ENCODE measurements around the gene QSOX2.

QSOX2 gene

GRCh38 chr9:136264441-136265405, 19.1 kb upstream of the QSOX2 start:
- H3K4me3 ChIP-seq, result no peak overlapping the region
- H3K27ac ChIP-seq, result no peak overlapping the region
- no peaks in the 10 kb centered on the region for H3K36me3 ChIP-seq
- no peaks in the 10 kb centered on the region for H3K9me3 ChIP-seq
- intact Hi-C loops (cut with DNase I; ENCODE audit: low total_unique reads), result no loop called here
- no peak for DNase-seq
- peaks cover 0 to 49% of the 10 kb centered on the region in 2 donors for H3K27me3 ChIP-seq
- TF ChIP-seq, protein P1, sequence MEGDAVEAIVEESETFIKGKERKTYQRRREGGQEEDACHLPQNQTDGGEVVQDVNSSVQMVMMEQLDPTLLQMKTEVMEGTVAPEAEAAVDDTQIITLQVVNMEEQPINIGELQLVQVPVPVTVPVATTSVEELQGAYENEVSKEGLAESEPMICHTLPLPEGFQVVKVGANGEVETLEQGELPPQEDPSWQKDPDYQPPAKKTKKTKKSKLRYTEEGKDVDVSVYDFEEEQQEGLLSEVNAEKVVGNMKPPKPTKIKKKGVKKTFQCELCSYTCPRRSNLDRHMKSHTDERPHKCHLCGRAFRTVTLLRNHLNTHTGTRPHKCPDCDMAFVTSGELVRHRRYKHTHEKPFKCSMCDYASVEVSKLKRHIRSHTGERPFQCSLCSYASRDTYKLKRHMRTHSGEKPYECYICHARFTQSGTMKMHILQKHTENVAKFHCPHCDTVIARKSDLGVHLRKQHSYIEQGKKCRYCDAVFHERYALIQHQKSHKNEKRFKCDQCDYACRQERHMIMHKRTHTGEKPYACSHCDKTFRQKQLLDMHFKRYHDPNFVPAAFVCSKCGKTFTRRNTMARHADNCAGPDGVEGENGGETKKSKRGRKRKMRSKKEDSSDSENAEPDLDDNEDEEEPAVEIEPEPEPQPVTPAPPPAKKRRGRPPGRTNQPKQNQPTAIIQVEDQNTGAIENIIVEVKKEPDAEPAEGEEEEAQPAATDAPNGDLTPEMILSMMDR (IDR thresholded peaks at IDR 0.05), result no peak
- H3K4me1 ChIP-seq, result peaks cover 0 to 10% (median 8%) of the 10 kb centered on the region in 4 donors

- H3K9me3 ChIP-seq, result no peaks in the 10 kb centered on the region
- DNase-seq, result no peak
- H3K4me1 ChIP-seq, result peaks cover 0 to 10% (median 8%) of the 10 kb centered on the region in 4 donors
- H3K4me3 ChIP-seq, result no peak overlapping the region
- peaks cover 0 to 48% of the 10 kb centered on the region in 2 donors for H3K27me3 ChIP-seq
- no peaks in the 10 kb centered on the region for H3K36me3 ChIP-seq
- H3K27ac ChIP-seq, result no peak overlapping the region
- TF ChIP-seq, protein P1 (IDR thresholded peaks at IDR 0.05), result no peak
- intact Hi-C loops (cut with DNase I; ENCODE audit: low total_unique reads), result no loop called here
These were observed 18.4 kb upstream of the QSOX2 start for GRCh38 chr9:136264031-136264430.

DNA sequence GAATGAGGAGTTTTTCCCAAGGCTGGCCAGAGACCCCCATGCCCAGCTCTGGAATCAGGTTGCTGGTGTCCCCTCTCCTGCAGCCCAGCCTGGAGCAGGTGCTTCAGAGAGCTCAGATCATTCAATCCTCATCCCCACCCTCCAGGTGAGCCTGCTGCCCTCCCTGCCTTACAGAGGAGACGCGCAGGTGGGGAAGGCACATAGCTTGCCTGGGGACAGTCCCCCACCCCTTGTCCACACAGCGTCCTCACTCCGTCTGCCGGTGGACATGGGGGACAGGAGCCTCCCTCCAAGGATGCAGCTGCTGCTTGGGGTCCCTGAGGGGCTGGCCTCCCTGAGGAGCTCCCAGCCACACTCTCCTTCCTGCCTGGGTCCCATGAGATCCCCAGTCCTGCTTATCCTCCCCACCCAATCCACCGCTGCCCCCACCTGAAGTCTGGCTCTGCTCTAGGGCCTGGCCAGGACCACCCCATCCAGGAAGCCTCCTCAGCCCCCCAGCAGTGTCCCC, 17.1 kb upstream of the QSOX2 start:
- H3K4me1 ChIP-seq, result peaks cover 0 to 7% (median 6%) of the 10 kb centered on the region in 4 donors
- H3K27me3 ChIP-seq, result peaks cover 0 to 42% of the 10 kb centered on the region in 2 donors
- TF ChIP-seq, protein P1 (IDR thresholded peaks at IDR 0.05), result no peak
- H3K27ac ChIP-seq, result no peak overlapping the region
- no peaks in the 10 kb centered on the region for H3K36me3 ChIP-seq
- H3K4me3 ChIP-seq, result no peak overlapping the region
- H3K9me3 ChIP-seq, result no peaks in the 10 kb centered on the region
- DNase-seq, result no peak
- intact Hi-C loops (cut with DNase I; ENCODE audit: low total_unique reads), result no loop called here

DNA sequence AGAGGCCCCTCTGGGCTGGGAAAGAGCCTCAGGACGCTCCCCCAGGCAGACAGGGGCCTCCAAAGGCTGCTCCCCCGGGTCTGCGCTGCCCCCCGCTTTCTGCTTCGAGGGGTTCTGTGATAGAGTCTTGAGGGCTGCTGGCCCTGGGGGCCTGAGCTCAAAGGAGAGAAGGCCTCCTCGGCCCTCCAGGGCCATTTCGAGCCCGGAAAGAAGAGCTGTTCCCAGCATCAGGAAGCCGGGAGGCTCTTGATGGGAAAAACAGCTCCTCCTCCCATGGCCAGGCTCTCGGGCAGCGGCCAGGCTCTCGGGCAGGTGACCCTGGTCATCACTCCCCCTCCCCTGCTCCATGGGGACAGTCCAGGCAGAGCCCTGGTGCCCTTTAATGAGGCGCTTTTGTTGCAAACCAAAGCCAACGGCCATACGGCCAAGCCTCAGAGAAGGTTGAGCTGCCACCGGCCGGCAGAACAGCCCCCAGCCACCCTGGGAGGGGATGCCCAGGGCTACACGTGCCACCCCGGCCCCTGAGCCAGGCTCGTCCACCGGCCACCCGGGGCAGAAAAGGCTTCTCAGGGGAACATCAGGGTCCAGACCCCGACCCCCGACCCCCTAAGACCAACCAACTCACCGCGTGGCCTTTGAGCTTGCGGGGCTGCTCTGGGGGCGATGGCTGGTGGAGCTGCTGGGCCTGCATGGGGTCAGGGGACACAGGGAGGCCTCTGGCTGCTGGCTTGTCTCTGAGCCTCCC, 16.2 kb upstream of the QSOX2 start:
- Histone ChIP-seq H3K4me3 (no peak overlapping the region), H3K36me3 (no peaks in the 10 kb centered on the region), H3K4me1 (no peaks in the 10 kb centered on the region), H3K27ac (no peak overlapping the region), H3K27me3 (peaks cover 0 to 45% of the 10 kb centered on the region in 2 donors), H3K9me3 (no peaks in the 10 kb centered on the region)
- intact Hi-C loops (cut with DNase I; ENCODE audit: low total_unique reads), result no loop called here
- TF ChIP-seq, protein P1 (IDR thresholded peaks at IDR 0.05), result no peak
- no peak for DNase-seq

- intact Hi-C loops (cut with DNase I; ENCODE audit: low total_unique reads), result no loop called here
- H3K4me1 ChIP-seq, result no peaks in the 10 kb centered on the region
- peaks cover 0 to 54% of the 10 kb centered on the region in 2 donors for H3K27me3 ChIP-seq
- no peak for DNase-seq
- no peak overlapping the region for H3K4me3 ChIP-seq
- TF ChIP-seq, protein P1 (IDR thresholded peaks at IDR 0.05), result no peak
- no peaks in the 10 kb centered on the region for H3K9me3 ChIP-seq
- no peak overlapping the region for H3K27ac ChIP-seq
- no peaks in the 10 kb centered on the region for H3K36me3 ChIP-seq
These were observed 15.4 kb upstream of the QSOX2 start for GRCh38 chr9:136260936-136261472.

Measured in tibial artery (tissue), 4 donors.